ENCODE data around the gene KRTCAP3.

DNA sequence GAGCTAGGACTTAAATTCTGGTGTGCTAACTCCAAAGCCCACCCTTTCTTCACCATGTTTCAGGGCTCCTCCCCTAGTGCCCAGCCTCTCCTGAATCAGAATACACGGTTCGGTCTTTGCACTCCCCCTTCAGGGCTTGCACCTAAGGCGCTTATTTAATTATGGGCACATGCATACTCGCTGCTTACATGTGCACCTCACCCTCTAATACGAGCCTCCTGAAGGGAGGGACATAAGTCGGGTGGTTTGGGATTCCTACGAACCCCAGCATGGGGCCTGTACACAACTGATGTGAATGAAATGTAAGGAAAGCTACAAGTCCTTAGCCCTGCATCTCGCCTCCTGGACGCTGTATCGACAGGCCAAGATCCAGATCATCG is 46.9 kb downstream of the KRTCAP3 start:
- TF ChIP-seq RARB (CRISPR knock-in tag; IDR thresholded peaks at IDR 0.05) (no peak), PPARA (CRISPR knock-in tag; IDR thresholded peaks at IDR 0.05; ENCODE audit: borderline replicate concordance) (no peak), CREB5 (CRISPR knock-in tag; IDR thresholded peaks at IDR 0.05; ENCODE audit: low read depth) (no peak), SNAI2 (CRISPR knock-in tag; IDR thresholded peaks at IDR 0.05) (no peak), ZFP30 (CRISPR knock-in tag; IDR thresholded peaks at IDR 0.05) (no peak), TOX (CRISPR knock-in tag; IDR thresholded peaks at IDR 0.05; ENCODE audit: borderline replicate concordance) (no peak), CSRNP3 (CRISPR knock-in tag; IDR thresholded peaks at IDR 0.05) (no peak)
- TF ChIP-seq, protein P1, sequence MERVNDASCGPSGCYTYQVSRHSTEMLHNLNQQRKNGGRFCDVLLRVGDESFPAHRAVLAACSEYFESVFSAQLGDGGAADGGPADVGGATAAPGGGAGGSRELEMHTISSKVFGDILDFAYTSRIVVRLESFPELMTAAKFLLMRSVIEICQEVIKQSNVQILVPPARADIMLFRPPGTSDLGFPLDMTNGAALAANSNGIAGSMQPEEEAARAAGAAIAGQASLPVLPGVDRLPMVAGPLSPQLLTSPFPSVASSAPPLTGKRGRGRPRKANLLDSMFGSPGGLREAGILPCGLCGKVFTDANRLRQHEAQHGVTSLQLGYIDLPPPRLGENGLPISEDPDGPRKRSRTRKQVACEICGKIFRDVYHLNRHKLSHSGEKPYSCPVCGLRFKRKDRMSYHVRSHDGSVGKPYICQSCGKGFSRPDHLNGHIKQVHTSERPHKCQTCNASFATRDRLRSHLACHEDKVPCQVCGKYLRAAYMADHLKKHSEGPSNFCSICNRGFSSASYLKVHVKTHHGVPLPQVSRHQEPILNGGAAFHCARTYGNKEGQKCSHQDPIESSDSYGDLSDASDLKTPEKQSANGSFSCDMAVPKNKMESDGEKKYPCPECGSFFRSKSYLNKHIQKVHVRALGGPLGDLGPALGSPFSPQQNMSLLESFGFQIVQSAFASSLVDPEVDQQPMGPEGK (CRISPR knock-in tag; IDR thresholded peaks at IDR 0.05; ENCODE audit: borderline replicate concordance): no peak
- TF ChIP-seq, protein P2, sequence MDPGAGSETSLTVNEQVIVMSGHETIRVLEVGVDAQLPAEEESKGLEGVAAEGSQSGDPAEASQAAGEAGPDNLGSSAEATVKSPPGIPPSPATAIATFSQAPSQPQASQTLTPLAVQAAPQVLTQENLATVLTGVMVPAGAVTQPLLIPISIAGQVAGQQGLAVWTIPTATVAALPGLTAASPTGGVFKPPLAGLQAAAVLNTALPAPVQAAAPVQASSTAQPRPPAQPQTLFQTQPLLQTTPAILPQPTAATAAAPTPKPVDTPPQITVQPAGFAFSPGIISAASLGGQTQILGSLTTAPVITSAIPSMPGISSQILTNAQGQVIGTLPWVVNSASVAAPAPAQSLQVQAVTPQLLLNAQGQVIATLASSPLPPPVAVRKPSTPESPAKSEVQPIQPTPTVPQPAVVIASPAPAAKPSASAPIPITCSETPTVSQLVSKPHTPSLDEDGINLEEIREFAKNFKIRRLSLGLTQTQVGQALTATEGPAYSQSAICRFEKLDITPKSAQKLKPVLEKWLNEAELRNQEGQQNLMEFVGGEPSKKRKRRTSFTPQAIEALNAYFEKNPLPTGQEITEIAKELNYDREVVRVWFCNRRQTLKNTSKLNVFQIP (CRISPR knock-in tag; IDR thresholded peaks at IDR 0.05; ENCODE audit: borderline replicate concordance, low read depth): no peak
- TF ChIP-seq, protein P3, sequence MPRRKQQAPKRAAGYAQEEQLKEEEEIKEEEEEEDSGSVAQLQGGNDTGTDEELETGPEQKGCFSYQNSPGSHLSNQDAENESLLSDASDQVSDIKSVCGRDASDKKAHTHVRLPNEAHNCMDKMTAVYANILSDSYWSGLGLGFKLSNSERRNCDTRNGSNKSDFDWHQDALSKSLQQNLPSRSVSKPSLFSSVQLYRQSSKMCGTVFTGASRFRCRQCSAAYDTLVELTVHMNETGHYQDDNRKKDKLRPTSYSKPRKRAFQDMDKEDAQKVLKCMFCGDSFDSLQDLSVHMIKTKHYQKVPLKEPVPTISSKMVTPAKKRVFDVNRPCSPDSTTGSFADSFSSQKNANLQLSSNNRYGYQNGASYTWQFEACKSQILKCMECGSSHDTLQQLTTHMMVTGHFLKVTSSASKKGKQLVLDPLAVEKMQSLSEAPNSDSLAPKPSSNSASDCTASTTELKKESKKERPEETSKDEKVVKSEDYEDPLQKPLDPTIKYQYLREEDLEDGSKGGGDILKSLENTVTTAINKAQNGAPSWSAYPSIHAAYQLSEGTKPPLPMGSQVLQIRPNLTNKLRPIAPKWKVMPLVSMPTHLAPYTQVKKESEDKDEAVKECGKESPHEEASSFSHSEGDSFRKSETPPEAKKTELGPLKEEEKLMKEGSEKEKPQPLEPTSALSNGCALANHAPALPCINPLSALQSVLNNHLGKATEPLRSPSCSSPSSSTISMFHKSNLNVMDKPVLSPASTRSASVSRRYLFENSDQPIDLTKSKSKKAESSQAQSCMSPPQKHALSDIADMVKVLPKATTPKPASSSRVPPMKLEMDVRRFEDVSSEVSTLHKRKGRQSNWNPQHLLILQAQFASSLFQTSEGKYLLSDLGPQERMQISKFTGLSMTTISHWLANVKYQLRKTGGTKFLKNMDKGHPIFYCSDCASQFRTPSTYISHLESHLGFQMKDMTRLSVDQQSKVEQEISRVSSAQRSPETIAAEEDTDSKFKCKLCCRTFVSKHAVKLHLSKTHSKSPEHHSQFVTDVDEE (CRISPR knock-in tag; IDR thresholded peaks at IDR 0.05): 0 out of 2 replicates have a peak, but pooled peaks have one; percentile 45

Data from SK-N-SH treated with all-trans-retinoic acid at 6 μM for 48 hours (cell line).